PC-9 (cell line): Measurements from ENCODE around the gene TUBB2A. TPM values are rescaled to one million over a fixed set of nuclear protein-coding genes. Genes with fewer than 3 reads are reported as not detected.

Experiments
- BruUV-seq: library from RNA; stranded (reverse); fragments of 400-500 nt; replicated peaks from 2 replicates; lab custom pipeline; 2021; lab: Mats Ljungman, UMichigan
- CTCF ChIA-PET: fragments of 300-600 bp; sonication (Branson Sonifier 250); formaldehyde crosslinking; loops from one replicate; lab custom pipeline; 2022; ENCODE audit warnings: antibody characterized with exemption; lab: Charles Lee
- POLR2A ChIA-PET: fragments of 300-600 bp; sonication (Branson Sonifier 250); formaldehyde crosslinking; loops from one replicate; lab custom pipeline; 2022; ENCODE audit warnings: antibody characterized with exemption; ENCODE audit not compliant: unreplicated experiment; lab: Charles Lee
- DNase-seq, 2 experiments: peaks; one replicate each; pipeline versions ENCODE4 v3.0.0 to v3.0.0-alpha.2; 2015 to 2022; ENCODE audit warnings: mixed read lengths in 1 of 2
- H2AFZ ChIP-seq: fragments of 200-600 bp; sonication (generic); 2 replicates; pipeline ENCODE4 v1.8.1; 2017; ENCODE audit warnings: antibody characterized with exemption
- H3F3A ChIP-seq: fragments of 200-600 bp; sonication (generic); 2 replicates; pipeline ENCODE4 v1.8.1; 2017; ENCODE audit warnings: antibody characterized with exemption, mild to moderate bottlenecking, low read depth; ENCODE audit not compliant: insufficient read depth
- H3K27ac ChIP-seq: fragments of 200-600 bp; sonication (generic); 2 replicates; pipeline ENCODE4 v1.6.1; 2016; ENCODE audit warnings: mixed run types
- H3K27me3 ChIP-seq: fragments of 200-600 bp; sonication (generic); 2 replicates; pipeline ENCODE4 v1.6.1; 2016; ENCODE audit warnings: low read depth, mixed run types; ENCODE audit not compliant: insufficient read depth
- H3K36me3 ChIP-seq: fragments of 200-600 bp; sonication (generic); 2 replicates; pipeline ENCODE4 v1.6.1; 2016; ENCODE audit warnings: low read depth, mixed run types
- H3K4me1 ChIP-seq: fragments of 200-600 bp; sonication (generic); replicated peaks from 2 replicates; pipeline ENCODE4 v1.6.1; 2016; ENCODE audit warnings: mixed run types; ENCODE audit not compliant: insufficient read depth
- H3K4me2 ChIP-seq: fragments of 200-600 bp; sonication (generic); 2 replicates; pipeline ENCODE4 v1.6.1; 2017; ENCODE audit warnings: mixed run types
- H3K4me3 ChIP-seq: fragments of 200-600 bp; sonication (generic); 2 replicates; pipeline ENCODE4 v1.6.1; 2016; ENCODE audit warnings: mixed run types
- H3K79me2 ChIP-seq: fragments of 200-600 bp; sonication (generic); 2 replicates; pipeline ENCODE4 v1.6.1; 2017; ENCODE audit warnings: low read depth, mixed run types
- H3K9me2 ChIP-seq: fragments of 200-600 bp; sonication (generic); 2 replicates; pipeline ENCODE4 v1.8.1; 2017; ENCODE audit warnings: mild to moderate bottlenecking; ENCODE audit not compliant: insufficient read depth
- H3K9me3 ChIP-seq: fragments of 200-600 bp; sonication (generic); 2 replicates; pipeline ENCODE4 v1.8.1; 2016; ENCODE audit warnings: low read depth; ENCODE audit not compliant: insufficient read depth
- H4K20me1 ChIP-seq: fragments of 200-600 bp; sonication (generic); 2 replicates; pipeline ENCODE4 v1.8.1; 2017; ENCODE audit not compliant: insufficient read depth
- CTCF ChIP-seq: fragments of 200-600 bp; sonication (generic); conservative IDR thresholded peaks from 2 replicates; pipeline ENCODE4 v1.6.1; 2017; ENCODE audit warnings: mixed run types, antibody characterized with exemption, mild to moderate bottlenecking, moderate library complexity
- EZH2 ChIP-seq: fragments of 200-600 bp; sonication (generic); IDR thresholded peaks from 2 replicates; pipeline ENCODE4 v1.8.0; 2017; ENCODE audit warnings: antibody characterized with exemption, low read depth
- intact Hi-C: fragments of 100-400 bp; cut with micrococcal nuclease; formaldehyde crosslinking; loops from one replicate; pipeline ENCODE4 v1.10.0; 2022; ENCODE audit not compliant: unreplicated experiment
- total RNA-seq: library from RNA; stranded (reverse); gene quantifications from 2 replicates; pipeline ENCODE4 v1.2.3, GENCODE V29; 2021

The TUBB2A gene
- total RNA-seq, 1 experiment from 2014 or later, result 17.0 TPM

- DNase-seq, result no peak
- Histone ChIP-seq H3K27me3 (no peaks in the 10 kb centered on the region), H3K27ac (no peak overlapping the region), H4K20me1 (no peaks in the 10 kb centered on the region), H3K9me3 (no peaks in the 10 kb centered on the region), H3K4me2 (no peak overlapping the region), H3K9me2 (no peaks in the 10 kb centered on the region), H2AFZ (no peak overlapping the region), H3F3A (0 out of 2 replicates have a peak, but pooled peaks cover 5% of the 10 kb centered on the region), H3K4me3 (no peak overlapping the region), H3K4me1 (peaks cover 7% of the 10 kb centered on the region; the same call in 1 of the 2 replicates), H3K79me2 (no peaks in the 10 kb centered on the region), H3K36me3 (peaks cover 7% of the 10 kb centered on the region; the same call in 1 of the 2 replicates)
- intact Hi-C loops, result no loop called here
- CTCF ChIA-PET, result interaction anchor here (0.8 kb wide), 1 partner anchor 19 kb away, joined by 8 read pairs; no protein-coding TSS in a partner anchor
- no TSS peak for BruUV-seq
- POLR2A ChIA-PET, result no interaction called here
- no peak for TF ChIP-seq CTCF
- TF ChIP-seq EZH2, result no peak
These were observed 23.8 kb downstream of the TUBB2A start for GRCh38 chr6:3133515-3133914.

- H3K79me2 ChIP-seq, result no peaks in the 10 kb centered on the region
- H2AFZ ChIP-seq, result no peak overlapping the region
- no peaks in the 10 kb centered on the region for H3F3A ChIP-seq
- no peaks in the 10 kb centered on the region for H3K36me3 ChIP-seq
- H3K9me2 ChIP-seq, result no peaks in the 10 kb centered on the region
- no peak overlapping the region for H3K27ac ChIP-seq
- TF ChIP-seq EZH2 (no peak), CTCF (no peak)
- CTCF ChIA-PET, result no interaction called here
- intact Hi-C loops, result no loop called here
- no peaks in the 10 kb centered on the region for H3K4me1 ChIP-seq
- POLR2A ChIA-PET, result no interaction called here
- no peaks in the 10 kb centered on the region for H3K9me3 ChIP-seq
- no peak for DNase-seq
- no TSS peak for BruUV-seq
- no peak overlapping the region for H3K4me2 ChIP-seq
- H3K4me3 ChIP-seq, result no peak overlapping the region
- H3K27me3 ChIP-seq, result no peaks in the 10 kb centered on the region
- H4K20me1 ChIP-seq, result no peaks in the 10 kb centered on the region
These were observed 25.6 kb downstream of the TUBB2A start for GRCh38 chr6:3131695-3132094.

- POLR2A ChIA-PET, result no interaction called here
These were observed 28.8 kb downstream of the TUBB2A start for GRCh38 chr6:3128356-3129108.

More at GRCh38 chr6:3128356-3129108, 28.8 kb downstream of the TUBB2A start:
- Histone ChIP-seq H3K27ac (no peak overlapping the region), H3F3A (no peaks in the 10 kb centered on the region), H4K20me1 (no peaks in the 10 kb centered on the region), H3K36me3 (no peaks in the 10 kb centered on the region), H3K27me3 (no peaks in the 10 kb centered on the region), H3K4me1 (no peaks in the 10 kb centered on the region), H3K9me2 (no peaks in the 10 kb centered on the region), H3K4me2 (no peak overlapping the region), H2AFZ (no peak overlapping the region), H3K79me2 (no peaks in the 10 kb centered on the region), H3K9me3 (no peaks in the 10 kb centered on the region), H3K4me3 (no peak overlapping the region)
- BruUV-seq, result no TSS peak
- CTCF ChIA-PET, result no interaction called here
- intact Hi-C loops, result loop anchor here (5.0 kb wide), 1 partner anchor 79 kb away; no protein-coding TSS in a partner anchor
- DNase-seq, result no peak
- TF ChIP-seq CTCF (no peak), EZH2 (no peak)
